Heart left ventricle (tissue), 16 donors: ENCODE data around the gene UBQLN4. TPM values are rescaled to one million over a fixed set of nuclear protein-coding genes. Genes with fewer than 3 reads are reported as not detected.

Experiments used
- ATAC-seq, 4 donors: fragments of 200-7000 bp; cut with Tn5 transposase; one replicate each; pipeline ENCODE4 v1.9.1; 2020 to 2022; ENCODE audit warnings: moderate library complexity in 4 of 4, mild to moderate bottlenecking in 3 of 4, moderate number of reproducible peaks in 1 of 4
- DNase-seq, 5 donors: peaks; one replicate each; pipeline ENCODE4 v3.0.0-alpha.2; 2020
- H3K27ac ChIP-seq, 12 donors: fragments of 200-600 bp; sonication (generic) in 4 of 12; one replicate each; pipeline versions ENCODE4 v1.5.0 to v1.8.0; 2016 to 2022; ENCODE audit warnings: mild to moderate bottlenecking in 2 of 12
- H3K27me3 ChIP-seq, 9 donors: fragments of 200-600 bp; sonication (generic) in 2 of 9; one replicate each; pipeline versions ENCODE4 v1.5.1 to v1.8.0; 2016 to 2022; ENCODE audit warnings: mild to moderate bottlenecking in 3 of 9
- H3K36me3 ChIP-seq, 9 donors: fragments of 200-600 bp; sonication (generic) in 2 of 9; one replicate each; pipeline versions ENCODE4 v1.5.0 to v1.8.0; 2018 to 2022; ENCODE audit warnings: mild to moderate bottlenecking in 2 of 9
- H3K4me1 ChIP-seq, 12 donors: fragments of 200-600 bp; sonication (generic) in 4 of 12; one replicate each; pipeline versions ENCODE4 v1.5.0 to v1.8.0; 2016 to 2022; ENCODE audit warnings: mild to moderate bottlenecking in 3 of 12
- H3K4me3 ChIP-seq, 12 donors: fragments of 200-600 bp; sonication (generic) in 4 of 12; one replicate each; pipeline versions ENCODE4 v1.5.0 to v1.8.0; 2017 to 2022; ENCODE audit warnings: mild to moderate bottlenecking in 9 of 12, moderate library complexity in 4 of 12
- H3K9me3 ChIP-seq, 12 donors: fragments of 200-600 bp; sonication (generic) in 4 of 12; one replicate each; pipeline versions ENCODE4 v1.5.0 to v1.8.0; 2016 to 2022; ENCODE audit warnings: mild to moderate bottlenecking in 1 of 12
- CTCF ChIP-seq, 12 donors: fragments of 200-600 bp; sonication (generic) in 4 of 12; IDR thresholded peaks; one replicate each; pipeline versions ENCODE4 v1.5.0 to v1.8.0; 2018 to 2022; ENCODE audit warnings: antibody characterized with exemption in 12 of 12, mild to moderate bottlenecking in 5 of 12
- POLR2A ChIP-seq, 2 donors: fragments of 450-650 bp; IDR thresholded peaks; one replicate each; pipeline ENCODE4 v1.6.1; 2017; ENCODE audit warnings: antibody characterized with exemption in 2 of 2, mild to moderate bottlenecking in 2 of 2, moderate library complexity in 2 of 2
- WGBS, 4 donors: extraction: QIAGEN DNeasy Blood & Tissue Kit in 2 of 4; methylation state at CpG; one replicate each; pipeline versions ENCODE4 v1.1.5 to v1.1.7; 2013 to 2018; 5-methylcytosine and 5-hydroxymethylcytosine counted together
- intact Hi-C, 10 donors: fragments of 100-400 bp; cut with DNase I; formaldehyde crosslinking; loops; one replicate each; pipeline versions ENCODE4 v1.11.1 to v1.14.2; 2022
- polyA plus RNA-seq, 2 donors: library from polyadenylated mRNA; stranded (reverse); fragments of 200-250 nt; gene quantifications; one replicate each; pipeline ENCODE4 v1.2.3, GENCODE V29; 2013
- total RNA-seq, 9 donors: library from RNA; depleted of rRNA in 2 of 9; stranded (reverse); fragments of >200 nt in 2 of 9; fragmentation: NEBNext Ultra II Directional in 3 of 9; extraction: Animal tissue kit (Norgen Biotek cat#: 25700) in 3 of 9; gene quantifications; one replicate each; pipeline versions ENCODE4 v1.1.0 to v1.2.4, GENCODE V29; 2016 to 2023
- donor health status: ischemic (EF 13 %, LVEDD 7.1; RV severe dilation, severe dysfunction).
- donor health status: healthy with polysubstance abuse.
- donor health status: DM: no; HTN: yes; CAD: no.
- donor health status: DM: no; HTN: no; CAD: no.
- donor health status: ischemic (EF 25% LVEDD 6.9; RV normal size, moderate dysfunction).
- donor health status: ischemic (EF 25% LVEDD 5.7; RV mildly dilated, moderate dysfunction).
- donor health status: healthy.
- donor health status: DM: yes; HTN: yes; CAD: no.
- donor health status: ischemic (EF 35%, LVEDD 5.7; RV mildly dilated, moderate dysfunction).
- donor health status: nonischemic (EF 11% LVEDD 7.7; RV severe dilation, severe dysfunction).
- donor health status: DM: yes; HTN: yes; CAD: no.
- donor health status: PGD.
- donor health status: ischemic (EF 29% LVEDD 5.4; RV normal size, mild dysfunction).
- donor health status: nonischemic (EF 23%, LVEDD 6.1; RV moderate dilation, normal function).

UBQLN4 gene
- total and polyA plus RNA-seq, 11 donors, result 15.1 to 37.3 (median 26.9) TPM

DNA sequence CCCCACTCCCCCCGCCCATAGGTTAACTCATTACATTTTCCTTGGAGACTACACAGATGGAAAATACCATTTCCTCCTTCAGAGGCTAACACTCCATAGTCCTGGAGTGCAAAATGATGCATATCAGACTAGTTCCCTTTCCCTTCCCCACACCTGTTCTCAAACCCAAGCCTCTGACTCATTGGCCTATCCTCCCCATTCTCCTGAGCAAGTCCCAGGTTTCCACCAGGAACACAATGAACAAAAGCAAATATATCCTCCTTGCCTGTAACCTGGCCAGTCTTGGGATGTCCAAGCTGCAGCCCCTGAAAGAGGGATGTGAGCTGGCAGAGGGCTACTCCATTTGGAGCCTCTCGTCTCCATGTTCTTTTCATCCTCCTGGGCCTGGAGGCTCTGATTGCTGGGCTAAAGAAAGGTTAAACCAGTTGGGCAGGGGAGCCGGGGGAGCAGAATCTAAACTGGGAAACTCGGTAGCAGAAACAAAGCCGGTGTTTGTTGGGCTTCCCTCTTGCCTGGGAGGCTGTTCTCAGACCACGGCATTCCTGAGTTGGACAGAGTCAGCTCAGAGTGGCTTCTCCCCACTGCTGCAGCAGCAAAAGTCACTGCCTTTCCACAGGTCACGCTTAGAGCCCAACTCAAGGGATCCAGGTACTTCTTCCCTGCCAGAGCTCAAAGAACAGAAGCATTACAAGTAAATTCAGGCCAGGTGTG, 46.8 kb downstream of the UBQLN4 start:
- no peak overlapping the region for H3K4me3 ChIP-seq
- intact Hi-C loops, result no loop called here
- H3K36me3 ChIP-seq, result peaks cover 0 to 55% (median 38%) of the 10 kb centered on the region in 9 donors
- no peak overlapping the region for H3K27ac ChIP-seq
- DNase-seq (no peak), ATAC-seq (no peak)
- no peak for TF ChIP-seq POLR2A (IDR thresholded peaks at IDR 0.05)
- TF ChIP-seq CTCF (IDR thresholded peaks at IDR 0.05), result no peak
- H3K4me1 ChIP-seq, result peaks cover 0 to 4% (median 0%) of the 10 kb centered on the region in 12 donors
- no peaks in the 10 kb centered on the region for H3K9me3 ChIP-seq
- H3K27me3 ChIP-seq, result no peaks in the 10 kb centered on the region
- WGBS, 4 donors, result 58 to 83% (median 61%) methylated on average over 4 to 7 of the region's 7 CpGs

GRCh38 chr1:156004843-156005584, 48.6 kb downstream of the UBQLN4 start:
- H3K4me1 ChIP-seq, result peaks cover 0 to 12% (median 0%) of the 10 kb centered on the region in 12 donors
- H3K9me3 ChIP-seq, result no peaks in the 10 kb centered on the region
- no peaks in the 10 kb centered on the region for H3K27me3 ChIP-seq
- no peak for DNase-seq
- H3K36me3 ChIP-seq, result peaks cover 0 to 37% (median 19%) of the 10 kb centered on the region in 9 donors
- 67 to 85% (median 71%) methylated on average over 4 of the region's 4 CpGs for WGBS, 4 donors
- no peak for ATAC-seq
- H3K27ac ChIP-seq, result peak overlapping the region in 1 of 12 donors; percentile 34
- TF ChIP-seq CTCF (IDR thresholded peaks at IDR 0.05) (no peak), POLR2A (IDR thresholded peaks at IDR 0.05) (no peak)
- intact Hi-C loops, result no loop called here
- H3K4me3 ChIP-seq, result no peak overlapping the region

- DNase-seq, result no peak
- 50 to 91% (median 69%) methylated on average over 2 of the region's 2 CpGs for WGBS, 4 donors
- intact Hi-C loops, result no loop called here
- TF ChIP-seq POLR2A (IDR thresholded peaks at IDR 0.05), result no peak
- no peak for TF ChIP-seq CTCF (IDR thresholded peaks at IDR 0.05)
- Histone ChIP-seq H3K27ac (no peak overlapping the region), H3K36me3 (peaks cover 0 to 26% (median 8%) of the 10 kb centered on the region in 9 donors), H3K9me3 (no peaks in the 10 kb centered on the region), H3K27me3 (no peaks in the 10 kb centered on the region), H3K4me1 (peaks cover 0 to 12% (median 0%) of the 10 kb centered on the region in 12 donors), H3K4me3 (no peak overlapping the region)
- ATAC-seq, result no peak
Observed at GRCh38 chr1:156003923-156004188, 49.7 kb downstream of the UBQLN4 start.

GRCh38 chr1:156002188-156002911, 51.2 kb downstream of the UBQLN4 start:
- Histone ChIP-seq H3K36me3 (peaks cover 0 to 13% (median 0%) of the 10 kb centered on the region in 9 donors), H3K9me3 (no peaks in the 10 kb centered on the region), H3K27ac (no peak overlapping the region), H3K4me1 (peaks cover 0 to 12% (median 0%) of the 10 kb centered on the region in 12 donors), H3K27me3 (no peaks in the 10 kb centered on the region), H3K4me3 (no peak overlapping the region)
- DNase-seq (no peak), ATAC-seq (peak in 1 of 4 donors; percentile 18)
- WGBS, 4 donors, result 74 to 83% (median 81%) methylated on average over 3 of the region's 3 CpGs
- intact Hi-C loops, result no loop called here
- no peak for TF ChIP-seq POLR2A (IDR thresholded peaks at IDR 0.05)
- no peak for TF ChIP-seq CTCF (IDR thresholded peaks at IDR 0.05)
